Measurements from ENCODE around the gene FAM227B.

GRCh38 chr15:49439678-49440395 lies 180.8 kb downstream of the FAM227B start:
- TF ChIP-seq EZH2 (IDR thresholded peaks at IDR 0.05; ENCODE audit: borderline replicate concordance, low read length), result no peak
- no peak for TF ChIP-seq CTCF (conservative IDR thresholded peaks at IDR 0.05 in 1 of 2, IDR thresholded peaks at IDR 0.05 in 1 of 2; ENCODE audit: extremely low read depth in 1 of 2, insufficient read depth in 1 of 2, low read depth in 1 of 2, low read length in 2 of 2)

Data from mammary epithelial cell (primary cell).